DLD1 (cell line): ENCODE results near the gene MYO5B.

Source experiments
- in situ Hi-C: cut with HindIII; loops from 2 replicates; pipeline ENCODE4 v1.10.0; 2017; ENCODE audit warnings: low sequenced_read_pairs

Gene MYO5B

GRCh38 chr18:49863769-49864621 is 331.0 kb downstream of the MYO5B start:
- in situ Hi-C loops, result no loop called here

DNA sequence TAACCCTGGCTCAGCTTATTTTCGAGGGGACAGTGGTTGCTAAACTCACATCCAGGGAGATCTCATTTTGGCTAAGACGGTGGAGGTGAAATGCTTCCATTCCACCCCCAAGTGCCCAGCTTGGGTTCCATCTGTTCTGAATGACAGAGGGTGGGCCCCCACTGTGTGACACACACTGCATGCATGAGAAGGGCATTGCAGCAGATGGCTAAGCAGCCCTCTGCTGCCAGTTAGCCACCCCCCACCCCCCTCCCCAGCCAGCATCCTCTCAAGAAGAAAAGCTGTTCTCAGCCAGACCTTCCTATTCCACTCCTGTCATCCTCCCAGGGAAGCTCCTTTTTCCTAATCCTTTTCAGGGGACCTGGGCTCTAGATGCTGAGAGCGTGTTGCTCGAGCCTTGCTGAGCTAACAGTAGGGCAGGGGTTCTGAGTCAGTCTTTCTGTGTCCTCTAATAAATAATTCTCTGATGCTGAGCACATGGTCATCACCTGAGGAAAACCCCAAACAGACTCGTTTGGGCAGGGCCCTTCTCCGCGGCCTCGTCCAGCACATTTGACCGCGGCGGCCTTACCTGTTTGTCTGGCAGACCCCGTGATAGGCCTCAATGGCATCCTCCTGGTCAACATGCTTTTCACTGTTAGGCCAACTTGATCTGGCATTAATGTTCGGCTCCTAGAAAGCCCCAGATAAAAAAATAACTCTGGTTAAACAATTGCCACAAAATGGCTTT is 332.1 kb downstream of the MYO5B start:
- in situ Hi-C loops, result no loop called here

DNA sequence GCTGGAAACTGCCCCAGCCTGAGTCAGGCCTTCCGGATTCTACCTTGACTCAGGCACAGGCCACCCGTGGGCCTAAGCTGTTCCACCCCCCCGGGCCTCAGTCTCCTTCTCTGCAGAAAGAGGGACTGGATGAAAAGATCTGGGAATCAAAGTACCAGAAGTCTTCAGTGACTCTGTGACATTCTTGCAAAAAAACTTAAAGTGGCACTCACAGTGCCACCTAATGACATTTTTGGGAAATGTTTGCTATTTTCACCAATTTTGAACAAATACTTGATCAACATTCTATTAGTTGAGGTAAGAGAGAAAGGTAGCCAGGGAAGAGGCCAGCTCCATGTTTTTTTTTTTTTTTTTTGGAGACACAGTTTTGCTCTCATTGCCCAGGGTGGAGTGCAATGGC is 333.3 kb downstream of the MYO5B start:
- in situ Hi-C loops, result no loop called here

DNA sequence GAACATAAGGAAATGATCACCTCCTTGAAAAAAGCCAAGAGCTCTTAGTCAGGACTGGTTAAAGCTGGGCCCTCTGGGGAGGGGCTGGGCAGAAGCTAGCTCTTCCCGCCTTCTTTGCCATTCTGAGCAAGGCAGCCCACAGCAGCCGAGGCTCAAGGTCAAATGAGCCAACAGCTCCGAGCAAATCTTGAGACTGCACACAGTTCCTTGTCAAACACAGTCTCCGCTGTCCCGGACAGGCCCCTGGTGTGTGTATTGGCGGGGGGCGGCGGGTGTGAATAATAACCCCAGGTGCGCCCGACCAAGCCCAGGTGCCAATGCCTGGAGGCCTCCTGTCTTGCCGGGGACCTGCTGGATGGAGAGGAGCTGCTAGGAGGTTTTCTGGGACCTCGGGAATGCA is 335.2 kb downstream of the MYO5B start:
- in situ Hi-C loops, result no loop called here

- in situ Hi-C loops, result no loop called here
These were observed 336.0 kb downstream of the MYO5B start for GRCh38 chr18:49859021-49859359.

- in situ Hi-C loops, result no loop called here
These were observed 336.5 kb downstream of the MYO5B start for GRCh38 chr18:49858309-49859020.

- in situ Hi-C loops, result no loop called here
These were observed 337.2 kb downstream of the MYO5B start for GRCh38 chr18:49857708-49858107.

GRCh38 chr18:49856496-49856895 is 338.5 kb downstream of the MYO5B start:
- in situ Hi-C loops, result no loop called here

DNA sequence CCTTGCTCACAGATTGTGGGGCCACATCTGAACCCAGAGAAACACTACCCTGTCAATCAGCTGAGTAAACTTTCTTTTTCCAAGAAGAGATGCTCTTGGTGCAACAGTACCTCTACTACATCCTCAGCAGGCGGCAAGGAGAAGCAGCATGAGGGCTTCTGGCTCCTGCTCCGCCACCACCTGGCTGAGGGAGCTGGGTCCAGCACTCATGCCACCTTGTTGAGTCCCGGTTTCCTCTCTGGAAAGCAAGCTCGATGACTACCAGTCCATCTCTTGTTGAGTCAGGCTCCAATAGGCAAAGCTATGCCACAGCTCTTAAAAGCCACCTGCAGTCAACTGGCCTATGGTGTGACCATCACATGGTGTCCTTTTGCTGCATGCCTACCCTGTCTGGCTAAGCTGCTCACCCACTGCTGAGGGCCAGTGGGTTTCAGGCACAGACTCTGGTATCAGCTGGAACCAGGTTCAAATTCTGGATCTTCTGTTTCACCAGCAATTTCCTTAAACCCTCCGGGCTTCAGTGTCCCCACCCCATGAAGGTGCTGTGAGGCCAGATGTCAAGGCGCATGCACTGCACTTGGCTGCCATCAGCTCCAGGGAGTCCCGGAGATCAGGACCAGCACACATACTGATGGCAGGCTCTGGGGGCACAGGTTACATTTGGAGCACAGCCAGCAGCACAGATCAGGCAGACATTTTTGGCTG is 339.1 kb downstream of the MYO5B start:
- in situ Hi-C loops, result no loop called here

DNA sequence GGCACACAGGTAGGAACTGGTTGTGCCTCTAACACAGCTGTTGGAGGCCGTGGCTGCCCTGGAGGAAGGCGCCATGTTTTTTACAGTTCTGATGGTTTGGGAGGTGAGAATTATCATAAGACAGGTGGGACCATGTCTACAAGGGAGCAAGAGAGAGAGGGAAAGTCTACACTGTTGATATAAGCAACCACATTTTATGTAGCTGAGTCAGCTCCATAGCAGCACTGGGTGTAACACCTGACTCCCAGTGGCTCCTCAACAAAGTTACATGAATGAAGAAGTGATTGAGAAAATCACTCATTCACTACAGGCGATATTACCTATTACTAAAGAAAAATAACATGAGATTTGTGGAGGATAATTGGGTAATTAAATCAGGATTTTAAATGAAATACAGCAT is 340.3 kb downstream of the MYO5B start:
- in situ Hi-C loops, result no loop called here

GRCh38 chr18:49853436-49853835 is 341.5 kb downstream of the MYO5B start:
- in situ Hi-C loops, result no loop called here

DNA sequence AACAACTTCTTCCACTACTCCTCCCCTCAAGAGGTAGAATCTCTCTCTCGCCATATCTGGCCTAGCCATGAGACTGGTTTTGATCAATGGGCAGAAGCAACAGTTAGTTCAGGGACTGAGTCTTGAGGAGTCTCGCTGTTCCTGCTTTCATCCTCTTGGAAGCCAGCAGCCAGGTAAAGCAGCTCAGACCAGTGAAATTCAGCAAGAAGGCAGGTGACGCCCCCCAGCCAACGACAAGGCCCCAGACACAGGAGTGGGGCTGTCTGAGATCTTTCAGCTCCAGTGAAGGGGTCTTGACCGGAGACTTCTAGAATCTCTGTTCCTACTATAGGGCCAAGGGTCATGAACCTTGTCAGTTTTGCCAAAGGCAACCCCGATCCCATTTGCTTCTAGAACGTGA is 341.9 kb downstream of the MYO5B start:
- in situ Hi-C loops, result no loop called here

- in situ Hi-C loops, result no loop called here
These were observed 343.3 kb downstream of the MYO5B start for GRCh38 chr18:49851624-49852023.

- in situ Hi-C loops, result no loop called here
These were observed 344.3 kb downstream of the MYO5B start for GRCh38 chr18:49850636-49851035.

DNA sequence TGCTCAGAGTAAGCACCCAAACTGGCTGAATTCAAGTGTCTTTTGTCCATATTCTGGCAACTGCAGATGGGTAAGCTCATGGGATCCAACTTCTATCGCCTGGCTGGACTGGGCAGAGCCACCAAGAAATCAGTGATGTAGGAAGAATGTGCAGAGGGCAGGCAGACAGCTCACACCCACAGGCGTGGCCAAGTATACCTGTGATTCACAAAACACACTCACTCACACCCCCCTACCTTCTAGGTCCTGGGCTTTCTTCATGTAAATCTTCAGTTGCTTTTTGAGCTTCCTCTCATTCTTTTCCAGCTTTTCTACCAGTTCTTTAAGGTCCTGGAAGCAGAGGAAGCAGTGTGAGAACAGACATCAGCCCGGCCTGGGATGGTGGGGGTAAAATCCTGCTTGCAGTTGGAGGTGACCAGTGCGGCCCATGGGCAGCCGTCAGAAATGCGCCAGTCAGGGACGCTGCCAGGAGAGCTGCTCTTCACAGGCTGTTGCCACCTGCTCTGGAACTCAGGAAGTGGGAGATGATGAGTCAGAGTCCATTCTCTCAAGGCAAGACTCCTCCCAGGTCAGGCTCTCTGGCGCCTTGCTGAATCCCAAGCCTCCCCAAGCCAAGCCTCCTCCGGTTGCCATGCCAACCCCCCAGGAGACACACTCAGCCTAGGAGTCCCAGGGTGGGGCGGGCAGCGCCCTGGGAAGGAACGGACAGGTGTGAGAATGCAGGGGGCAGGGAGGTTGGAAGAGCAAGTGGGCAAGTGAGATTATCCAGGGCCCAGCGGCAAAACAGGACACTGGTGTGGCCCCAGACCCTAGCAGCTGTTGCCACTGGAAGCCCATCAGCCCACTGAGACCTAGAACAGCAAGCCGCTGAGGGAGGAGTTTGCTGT is 345.4 kb downstream of the MYO5B start:
- in situ Hi-C loops, result no loop called here

DNA sequence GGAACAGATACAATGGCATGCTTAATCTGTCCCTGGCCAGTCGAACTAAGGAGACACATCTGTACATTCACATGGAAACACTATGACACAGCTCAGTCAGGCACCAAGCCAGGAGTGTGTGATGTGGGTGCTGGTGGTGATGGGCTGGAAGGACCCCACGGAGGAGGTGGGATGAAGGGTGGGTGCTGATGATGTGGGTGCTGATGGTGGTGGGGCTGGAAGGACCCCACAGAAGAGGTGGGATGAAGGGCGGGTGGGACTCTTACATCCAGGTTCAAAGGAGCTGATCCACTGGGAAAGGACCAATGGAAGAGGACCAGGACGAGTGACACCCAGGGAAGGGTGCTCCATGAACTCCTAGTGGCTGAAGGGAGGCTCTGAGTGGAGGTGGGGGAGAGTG is 346.8 kb downstream of the MYO5B start:
- in situ Hi-C loops, result no loop called here

DNA sequence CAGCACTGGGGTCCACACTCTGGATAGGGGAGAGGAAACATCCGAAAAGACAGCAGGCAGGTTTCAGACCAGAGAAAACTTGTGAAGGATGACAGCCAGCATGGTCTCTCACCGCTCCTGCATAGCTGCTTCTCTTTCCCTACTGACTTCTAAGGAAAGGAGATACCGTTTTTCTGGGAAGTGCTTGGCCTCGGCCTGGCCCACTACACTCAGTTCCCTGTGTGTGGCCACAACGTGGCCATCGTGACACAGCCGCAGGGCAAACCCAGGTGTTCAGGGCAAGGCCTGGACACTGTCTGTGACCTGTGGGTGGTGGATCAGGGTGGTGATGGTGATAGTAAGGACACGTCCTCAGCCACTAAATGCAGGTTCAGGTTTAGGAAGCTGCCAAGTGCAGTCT is 347.4 kb downstream of the MYO5B start:
- in situ Hi-C loops, result no loop called here

- in situ Hi-C loops, result no loop called here
These were observed 348.1 kb downstream of the MYO5B start for GRCh38 chr18:49846718-49847470.

DNA sequence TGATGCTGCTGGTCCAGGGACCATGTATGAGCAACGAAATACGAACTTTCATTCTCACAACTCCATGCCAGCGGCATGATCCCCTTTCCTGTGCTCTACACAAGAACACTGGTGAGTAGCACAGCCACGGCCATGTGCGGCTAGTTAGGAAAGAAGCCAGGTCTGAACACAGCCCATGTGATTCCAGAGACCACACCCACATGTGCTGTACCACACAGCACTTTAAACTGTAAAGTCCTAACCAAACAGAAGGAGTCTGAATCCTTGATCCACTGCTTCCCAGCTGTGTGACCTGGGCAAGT is 348.6 kb downstream of the MYO5B start:
- in situ Hi-C loops, result no loop called here
